WTC11 (cell line): ENCODE data around the gene ARRB2. TPM values are rescaled to one million over a fixed set of nuclear protein-coding genes. Genes with fewer than 3 reads are reported as not detected.

Experiments
- ATAC-seq: fragments of 200-7000 bp; cut with Tn5 transposase; 2 replicates; pipeline ENCODE4 v1.10.0; 2021; ENCODE audit warnings: mild to moderate bottlenecking, moderate library complexity
- CTCF ChIA-PET: fragments of 300-600 bp; sonication (Branson Sonifier 250); formaldehyde crosslinking; loops from one replicate; lab custom pipeline; 2021; ENCODE audit warnings: antibody characterized with exemption; lab: Charles Lee
- POLR2A ChIA-PET: fragments of 350-600 bp; sonication (Branson Sonifier 250); formaldehyde crosslinking; loops from one replicate; lab custom pipeline; 2021; ENCODE audit warnings: antibody characterized with exemption; lab: Charles Lee
- DNase-seq: peaks from one replicate; pipeline ENCODE4 v3.0.0; 2021; ENCODE audit warnings: low spot score
- H3K27ac Mint-ChIP-seq: 2 replicates; pipeline ENCODE4 v1.8.0; 2021; ENCODE audit warnings: mixed read lengths
- H3K27me3 Mint-ChIP-seq: 2 replicates; pipeline ENCODE4 v1.8.0; 2021; ENCODE audit warnings: low read depth, mild to moderate bottlenecking, moderate library complexity, mixed read lengths
- H3K36me3 Mint-ChIP-seq: 2 replicates; pipeline ENCODE4 v1.8.0; 2021; ENCODE audit warnings: mixed read lengths
- H3K4me1 Mint-ChIP-seq: 2 replicates; pipeline ENCODE4 v1.8.0; 2022; ENCODE audit warnings: mixed read lengths
- H3K4me3 Mint-ChIP-seq: 2 replicates; pipeline ENCODE4 v1.8.0; 2021; ENCODE audit warnings: mild to moderate bottlenecking, moderate library complexity, mixed read lengths
- H3K9me3 Mint-ChIP-seq: 2 replicates; pipeline ENCODE4 v1.8.0; 2021; ENCODE audit warnings: mixed read lengths
- ATF2 ChIP-seq: sonication (generic); formaldehyde crosslinking; IDR thresholded peaks from 2 replicates; pipeline ENCODE4 v1.8.1; 2022; ENCODE audit warnings: low read depth, missing genetic modification reagents, borderline replicate concordance
- ATF3 ChIP-seq: sonication (generic); formaldehyde crosslinking; conservative IDR thresholded peaks from 2 replicates; pipeline ENCODE4 v1.8.1; 2022; ENCODE audit warnings: mild to moderate bottlenecking, missing genetic modification reagents
- ELF4 ChIP-seq: sonication (generic); formaldehyde crosslinking; IDR thresholded peaks from 2 replicates; pipeline ENCODE4 v1.8.1; 2022; ENCODE audit warnings: low read depth, mild to moderate bottlenecking, moderate library complexity, missing genetic modification reagents
- FOXJ3 ChIP-seq: sonication (generic); formaldehyde crosslinking; IDR thresholded peaks from 2 replicates; pipeline ENCODE4 v1.9.0; 2021; ENCODE audit warnings: missing genetic modification reagents, mild to moderate bottlenecking, borderline replicate concordance
- FOXK1 ChIP-seq: sonication (generic); formaldehyde crosslinking; IDR thresholded peaks from 2 replicates; pipeline ENCODE4 v1.8.0; 2022; ENCODE audit warnings: mild to moderate bottlenecking, moderate library complexity, missing genetic modification reagents
- GABPB1 ChIP-seq: sonication (generic); formaldehyde crosslinking; IDR thresholded peaks from 2 replicates; pipeline ENCODE4 v1.8.1; 2023; ENCODE audit warnings: mild to moderate bottlenecking, missing genetic modification reagents
- IRF1 ChIP-seq: sonication (generic); formaldehyde crosslinking; IDR thresholded peaks from 2 replicates; pipeline ENCODE4 v1.8.0; 2023; ENCODE audit warnings: missing genetic modification reagents
- JUN ChIP-seq: sonication (generic); formaldehyde crosslinking; IDR thresholded peaks from 2 replicates; pipeline ENCODE4 v1.8.0; 2023; ENCODE audit warnings: mild to moderate bottlenecking, missing genetic modification reagents
- NFE2L1 ChIP-seq: sonication (generic); formaldehyde crosslinking; IDR thresholded peaks from 2 replicates; pipeline ENCODE4 v1.8.1; 2023; ENCODE audit warnings: missing genetic modification reagents
- NR2C2 ChIP-seq: sonication (generic); formaldehyde crosslinking; IDR thresholded peaks from 2 replicates; pipeline ENCODE4 v1.8.0; 2022; ENCODE audit warnings: mild to moderate bottlenecking, missing genetic modification reagents
- PRDM15 ChIP-seq: sonication (generic); formaldehyde crosslinking; IDR thresholded peaks from 2 replicates; pipeline ENCODE4 v1.8.0; 2022; ENCODE audit warnings: missing genetic modification reagents
- RELA ChIP-seq: sonication (generic); formaldehyde crosslinking; IDR thresholded peaks from 2 replicates; pipeline ENCODE4 v1.8.1; 2022; ENCODE audit warnings: missing genetic modification reagents, mild to moderate bottlenecking, borderline replicate concordance
- SMAD3 ChIP-seq: sonication (generic); formaldehyde crosslinking; IDR thresholded peaks from 2 replicates; pipeline ENCODE4 v1.8.0; 2022; ENCODE audit warnings: missing genetic modification reagents, mild to moderate bottlenecking, borderline replicate concordance
- SP1 ChIP-seq: sonication (generic); formaldehyde crosslinking; conservative IDR thresholded peaks from 2 replicates; pipeline ENCODE4 v1.8.1; 2022; ENCODE audit warnings: missing genetic modification reagents
- TCF7 ChIP-seq: sonication (generic); formaldehyde crosslinking; IDR thresholded peaks from 2 replicates; pipeline ENCODE4 v1.8.0; 2022; ENCODE audit warnings: mild to moderate bottlenecking, low read depth, missing genetic modification reagents, moderate library complexity
- TEAD1 ChIP-seq: sonication (generic); formaldehyde crosslinking; IDR thresholded peaks from 2 replicates; pipeline ENCODE4 v1.8.0; 2022; ENCODE audit warnings: mild to moderate bottlenecking, missing genetic modification reagents
- USF2 ChIP-seq: sonication (generic); formaldehyde crosslinking; IDR thresholded peaks from 2 replicates; pipeline ENCODE4 v1.8.1; 2023; ENCODE audit warnings: mild to moderate bottlenecking, missing genetic modification reagents, moderate library complexity
- ZBTB43 ChIP-seq: sonication (generic); formaldehyde crosslinking; IDR thresholded peaks from 2 replicates; pipeline ENCODE4 v1.8.1; 2023; ENCODE audit warnings: mild to moderate bottlenecking, missing genetic modification reagents
- ZNF138 ChIP-seq: sonication (generic); formaldehyde crosslinking; conservative IDR thresholded peaks from 2 replicates; pipeline ENCODE4 v1.8.1; 2022; ENCODE audit warnings: mild to moderate bottlenecking, moderate library complexity, missing genetic modification reagents
- ZNF219 ChIP-seq: sonication (generic); formaldehyde crosslinking; IDR thresholded peaks from 2 replicates; pipeline ENCODE4 v1.8.0; 2023; ENCODE audit warnings: missing genetic modification reagents, mild to moderate bottlenecking, borderline replicate concordance
- ZNF281 ChIP-seq: sonication (generic); formaldehyde crosslinking; IDR thresholded peaks from 2 replicates; pipeline ENCODE4 v1.8.0; 2023; ENCODE audit warnings: mild to moderate bottlenecking, missing genetic modification reagents
- ZNF396 ChIP-seq: fragments of 250-450 bp; sonication (Bioruptor Pico); IDR thresholded peaks from 2 replicates; pipeline ENCODE4 v1.8.0; 2021; ENCODE audit warnings: mild to moderate bottlenecking, moderate library complexity, borderline replicate concordance
- ZNF671 ChIP-seq: fragments of 250-450 bp; sonication (Bioruptor Pico); IDR thresholded peaks from 2 replicates; pipeline ENCODE4 v1.8.0; 2021; ENCODE audit warnings: mild to moderate bottlenecking
- total RNA-seq: library from RNA; stranded (reverse); gene quantifications from 3 replicates; pipeline ENCODE4 v1.2.3, GENCODE V29; 2021

The ARRB2 gene
- total RNA-seq, 1 experiment from 2014 or later = 87.8 TPM

- no peak for TF ChIP-seq USF2 (CRISPR knock-in tag)
Observed at GRCh38 chr17:4672751-4673150, 37.7 kb upstream of the ARRB2 start (continued).

GRCh38 chr17:4673169-4673568 lies 37.3 kb upstream of the ARRB2 start:
- no peak for TF ChIP-seq TEAD1
- no peak for TF ChIP-seq ATF3 (CRISPR knock-in tag)
- no peak for TF ChIP-seq IRF1 (CRISPR knock-in tag)
- TF ChIP-seq ELF4 (CRISPR knock-in tag) = no peak
- TF ChIP-seq SP1 (CRISPR knock-in tag) = no peak
- TF ChIP-seq ZNF138 (CRISPR knock-in tag) = no peak
- no peak for TF ChIP-seq ZNF219
- no peak for TF ChIP-seq ZBTB43 (CRISPR knock-in tag)
- no peak for TF ChIP-seq GABPB1 (CRISPR knock-in tag)
- Mint-ChIP-seq H3K27ac (no peak overlapping the region), H3K36me3 (peaks cover 52% of the 10 kb centered on the region), H3K4me1 (0 out of 2 replicates have a peak, but pooled peaks cover 2% of the 10 kb centered on the region), H3K9me3 (no peaks in the 10 kb centered on the region), H3K27me3 (no peaks in the 10 kb centered on the region), H3K4me3 (no peak overlapping the region)
- ChIA-PET CTCF (no interaction called here), POLR2A (no interaction called here)
- ATAC-seq = no peak
- no peak for DNase-seq

- Mint-ChIP-seq H3K27me3 (no peaks in the 10 kb centered on the region), H3K27ac (no peak overlapping the region), H3K9me3 (no peaks in the 10 kb centered on the region), H3K4me3 (no peak overlapping the region), H3K36me3 (peaks cover 59% of the 10 kb centered on the region), H3K4me1 (no peaks in the 10 kb centered on the region)
- CTCF ChIA-PET = interaction anchor here (0.5 kb wide), 1 partner anchor 21 kb away, joined by 4 read pairs; no protein-coding TSS in a partner anchor
- POLR2A ChIA-PET = no interaction called here
- no peak for DNase-seq
- ATAC-seq = no peak
- TF ChIP-seq ELF4 (CRISPR knock-in tag) (no peak), FOXK1 (no peak), NFE2L1 (no peak), ZNF138 (CRISPR knock-in tag) (no peak), SMAD3 (CRISPR knock-in tag) (no peak), ZNF281 (CRISPR knock-in tag) (no peak), FOXJ3 (CRISPR knock-in tag) (no peak), TEAD1 (no peak), ZNF396 (CRISPR knock-in tag) (no peak), TCF7 (CRISPR knock-in tag) (no peak), NR2C2 (no peak), RELA (CRISPR knock-in tag) (no peak), JUN (CRISPR knock-in tag) (no peak), ATF2 (CRISPR knock-in tag) (no peak), ZNF671 (CRISPR knock-in tag) (no peak), PRDM15 (CRISPR knock-in tag) (no peak)
Observed at GRCh38 chr17:4673986-4674684, 36.3 kb upstream of the ARRB2 start.
